Measurements from ENCODE around the gene BCR. TPM values are rescaled to one million over a fixed set of nuclear protein-coding genes. Genes with fewer than 3 reads are reported as not detected.

Gene BCR
- total and polyA plus RNA-seq, 2 of the 4 experiments (the other 2 are of a cell fraction): 28.9 to 44.6 TPM

DNA sequence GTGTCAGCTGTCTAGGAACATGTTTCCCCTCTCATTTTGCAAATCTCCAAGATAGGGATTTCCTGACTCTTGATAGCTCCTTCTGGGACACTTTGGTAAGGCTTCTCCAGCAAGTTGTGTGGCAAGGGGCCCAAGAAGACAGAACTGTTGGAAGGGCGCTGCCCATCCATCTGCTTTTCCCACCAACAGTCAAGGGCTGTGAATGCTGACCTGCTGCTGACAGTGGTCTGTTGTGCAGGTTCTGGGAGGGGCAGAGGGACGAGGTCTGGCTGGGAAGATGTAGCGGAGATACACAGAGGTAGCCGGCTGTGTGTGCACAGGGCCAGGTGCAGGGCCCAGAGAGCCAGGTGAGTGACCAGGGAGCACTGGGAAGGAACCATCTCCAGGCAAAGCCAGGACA, 12.2 kb downstream of the BCR start:
- in situ Hi-C loops (cut with MboI; ENCODE audit: low sequenced_read_pairs) (loop anchor here (5.0 kb wide), 1 partner anchor 50 kb away; no protein-coding TSS in a partner anchor), dilution Hi-C loops (cut with HindIII; ENCODE audit: low sequenced_read_pairs, unreplicated experiment) (no loop called here), intact Hi-C loops (cut with micrococcal nuclease) (no loop called here)
- H4K91ac ChIP-seq (ENCODE audit: insufficient read depth, low read depth, low read length): no peak overlapping the region
- TF ChIP-seq FOS (IDR thresholded peaks at IDR 0.05; ENCODE audit: low read depth, low read length): no peak
- TF ChIP-seq RCOR1 (IDR thresholded peaks at IDR 0.05; ENCODE audit: insufficient replicate concordance, low read length): no peak
- TF ChIP-seq, protein P1, sequence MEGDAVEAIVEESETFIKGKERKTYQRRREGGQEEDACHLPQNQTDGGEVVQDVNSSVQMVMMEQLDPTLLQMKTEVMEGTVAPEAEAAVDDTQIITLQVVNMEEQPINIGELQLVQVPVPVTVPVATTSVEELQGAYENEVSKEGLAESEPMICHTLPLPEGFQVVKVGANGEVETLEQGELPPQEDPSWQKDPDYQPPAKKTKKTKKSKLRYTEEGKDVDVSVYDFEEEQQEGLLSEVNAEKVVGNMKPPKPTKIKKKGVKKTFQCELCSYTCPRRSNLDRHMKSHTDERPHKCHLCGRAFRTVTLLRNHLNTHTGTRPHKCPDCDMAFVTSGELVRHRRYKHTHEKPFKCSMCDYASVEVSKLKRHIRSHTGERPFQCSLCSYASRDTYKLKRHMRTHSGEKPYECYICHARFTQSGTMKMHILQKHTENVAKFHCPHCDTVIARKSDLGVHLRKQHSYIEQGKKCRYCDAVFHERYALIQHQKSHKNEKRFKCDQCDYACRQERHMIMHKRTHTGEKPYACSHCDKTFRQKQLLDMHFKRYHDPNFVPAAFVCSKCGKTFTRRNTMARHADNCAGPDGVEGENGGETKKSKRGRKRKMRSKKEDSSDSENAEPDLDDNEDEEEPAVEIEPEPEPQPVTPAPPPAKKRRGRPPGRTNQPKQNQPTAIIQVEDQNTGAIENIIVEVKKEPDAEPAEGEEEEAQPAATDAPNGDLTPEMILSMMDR (conservative IDR thresholded peaks at IDR 0.05; ENCODE audit: low read depth, low read length): no peak
- no peak for TF ChIP-seq RAD21 (IDR thresholded peaks at IDR 0.05; ENCODE audit: low read length)
- TF ChIP-seq POLR2A (IDR thresholded peaks at IDR 0.05; ENCODE audit: low read depth, low read length): no peak
- no peak for TF ChIP-seq MAZ (IDR thresholded peaks at IDR 0.05; ENCODE audit: borderline replicate concordance, low read depth, low read length)
- no peak for TF ChIP-seq BHLHE40 (IDR thresholded peaks at IDR 0.05; ENCODE audit: low read depth, low read length)
- TF ChIP-seq, protein P2, sequence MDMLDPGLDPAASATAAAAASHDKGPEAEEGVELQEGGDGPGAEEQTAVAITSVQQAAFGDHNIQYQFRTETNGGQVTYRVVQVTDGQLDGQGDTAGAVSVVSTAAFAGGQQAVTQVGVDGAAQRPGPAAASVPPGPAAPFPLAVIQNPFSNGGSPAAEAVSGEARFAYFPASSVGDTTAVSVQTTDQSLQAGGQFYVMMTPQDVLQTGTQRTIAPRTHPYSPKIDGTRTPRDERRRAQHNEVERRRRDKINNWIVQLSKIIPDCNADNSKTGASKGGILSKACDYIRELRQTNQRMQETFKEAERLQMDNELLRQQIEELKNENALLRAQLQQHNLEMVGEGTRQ (IDR thresholded peaks at IDR 0.05; ENCODE audit: low read depth, low read length): no peak
- TF ChIP-seq CHD1 (IDR thresholded peaks at IDR 0.05; ENCODE audit: low read depth, low read length): no peak
- TF ChIP-seq SMC3 (IDR thresholded peaks at IDR 0.05; ENCODE audit: low read depth, low read length): no peak
- TF ChIP-seq CEBPB (IDR thresholded peaks at IDR 0.05; ENCODE audit: low read depth, low read length): no peak
- H3K4me3 ChIP-seq (ENCODE audit: insufficient read depth, low read depth, low read length): no peak overlapping the region
- H3K4me1 ChIP-seq (ENCODE audit: control insufficient read depth, insufficient read depth, low read length): peaks cover 10% of the 10 kb centered on the region
- no peak overlapping the region for H3K4me2 ChIP-seq (ENCODE audit: low read depth, low read length)
- no peak overlapping the region for H3K23ac ChIP-seq (ENCODE audit: low read depth, low read length)
- no peak overlapping the region for H2BK120ac ChIP-seq (ENCODE audit: low read depth, low read length)
- H2AFZ ChIP-seq (replicated peaks; ENCODE audit: low read length, poor library complexity): no peak overlapping the region
- H3K4ac ChIP-seq (ENCODE audit: low read depth, low read length): no peak overlapping the region
- no peak overlapping the region for H3K27ac ChIP-seq (ENCODE audit: insufficient read depth, low read length)
- H3K79me1 ChIP-seq (ENCODE audit: low read depth in 1 of 2, low read length in 2 of 2): peaks cover 26 to 81% of the 10 kb centered on the region in 2 experiments
- no peak overlapping the region for H2BK20ac ChIP-seq (ENCODE audit: low read depth, low read length)
- H2AK5ac ChIP-seq (ENCODE audit: low read depth, low read length): no peak overlapping the region
- no peak overlapping the region for H2BK5ac ChIP-seq (ENCODE audit: low read depth, low read length, poor library complexity, severe bottlenecking)
- no CpG with 5 or more reads among the region's 4 CpGs for WGBS, 2 experiments (ENCODE audit: extremely low coverage in 2 of 2, insufficient read length in 1 of 2)
- no peak for DNase-seq
- peaks cover 20% of the 10 kb centered on the region for H3K9me1 ChIP-seq (ENCODE audit: insufficient read depth, low read length)
- no peak overlapping the region for H4K5ac ChIP-seq (ENCODE audit: low read depth, low read length)
- no peak overlapping the region for H4K8ac ChIP-seq (ENCODE audit: low read depth in 2 of 2, low read length in 2 of 2)
- ChIA-PET CTCF (no interaction called here), POLR2A (ENCODE audit: unreplicated experiment) (no interaction called here)
- ATAC-seq (ENCODE audit: low read depth): no peak
- no peaks in the 10 kb centered on the region for H3K27me3 ChIP-seq (ENCODE audit: control insufficient read depth, insufficient read depth, low read length)
- no peak overlapping the region for H2BK15ac ChIP-seq (ENCODE audit: low read depth, low read length)
- H3K9ac ChIP-seq (ENCODE audit: low read depth, low read length): no peak overlapping the region
- H3K36me3 ChIP-seq (ENCODE audit: control insufficient read depth, insufficient read depth, low read length): no peaks in the 10 kb centered on the region
- H3K18ac ChIP-seq (ENCODE audit: low read depth, low read length): no peak overlapping the region
- H4K20me1 ChIP-seq (ENCODE audit: insufficient read depth, low read length): peaks cover 50% of the 10 kb centered on the region
- no peak overlapping the region for H3K56ac ChIP-seq (ENCODE audit: extremely low read depth, insufficient read depth, low read length)
- no peak overlapping the region for H2AK9ac ChIP-seq (replicated peaks; ENCODE audit: low read depth, low read length, poor library complexity)
- BruUV-seq (replicated peaks): no TSS peak
- H3K14ac ChIP-seq (replicated peaks; ENCODE audit: low read depth, low read length): no peak overlapping the region
- no peaks in the 10 kb centered on the region for H3K9me3 ChIP-seq (ENCODE audit: control insufficient read depth, insufficient read depth, low read length)

Data from IMR-90 (cell line).